Epithelial cell of esophagus (primary cell): Measurements from ENCODE around the gene THSD4.
A peak's percentile ranks its signal among the peaks of the same experiment; 100 is the strongest.

Experiments
- DNase-seq: peaks from one replicate; pipeline ENCODE4 v3.0.0; 2010; ENCODE audit warnings: low read depth
- H3K4me3 ChIP-seq: 2 replicates; pipeline ENCODE4 v1.5.1; 2011; ENCODE audit warnings: mild to moderate bottlenecking, low read length, control low read depth
- TF ChIP-seq, protein P1 (sequence below): IDR thresholded peaks from 2 replicates; pipeline ENCODE4 v1.5.1; 2011; ENCODE audit warnings: low read depth, mild to moderate bottlenecking, low read length, control low read depth, inconsistent platforms; ENCODE audit not compliant: insufficient read depth; ENCODE audit errors: missing control alignments

The THSD4 gene

DNA sequence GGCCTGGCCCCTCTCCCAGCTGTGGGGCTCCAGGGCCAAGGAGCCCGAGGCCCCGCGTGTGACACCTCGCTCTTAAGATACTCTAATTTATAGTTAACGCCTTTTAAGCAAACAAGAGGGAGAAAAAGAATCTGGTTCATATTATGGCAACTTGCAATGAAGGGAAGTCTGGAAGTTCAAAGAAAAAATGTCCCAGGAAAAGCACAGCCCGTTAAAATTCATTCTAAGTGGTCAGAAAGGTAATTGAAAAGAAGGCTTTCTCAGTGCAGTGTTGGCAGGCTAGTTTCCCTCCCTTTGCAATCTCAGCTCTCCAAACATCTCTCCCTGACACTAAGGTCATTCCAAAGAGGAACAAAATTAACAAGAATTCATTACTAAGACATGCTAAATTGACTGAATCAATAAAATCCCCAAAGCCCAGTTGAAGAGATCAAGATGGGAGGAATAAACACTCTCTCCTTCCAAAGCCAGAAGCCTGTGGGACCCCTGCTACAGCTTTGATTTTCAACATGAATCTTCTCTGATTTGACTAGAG is 339.3 kb downstream of the THSD4 start:
- DNase-seq, result no peak
- TF ChIP-seq, protein P1, sequence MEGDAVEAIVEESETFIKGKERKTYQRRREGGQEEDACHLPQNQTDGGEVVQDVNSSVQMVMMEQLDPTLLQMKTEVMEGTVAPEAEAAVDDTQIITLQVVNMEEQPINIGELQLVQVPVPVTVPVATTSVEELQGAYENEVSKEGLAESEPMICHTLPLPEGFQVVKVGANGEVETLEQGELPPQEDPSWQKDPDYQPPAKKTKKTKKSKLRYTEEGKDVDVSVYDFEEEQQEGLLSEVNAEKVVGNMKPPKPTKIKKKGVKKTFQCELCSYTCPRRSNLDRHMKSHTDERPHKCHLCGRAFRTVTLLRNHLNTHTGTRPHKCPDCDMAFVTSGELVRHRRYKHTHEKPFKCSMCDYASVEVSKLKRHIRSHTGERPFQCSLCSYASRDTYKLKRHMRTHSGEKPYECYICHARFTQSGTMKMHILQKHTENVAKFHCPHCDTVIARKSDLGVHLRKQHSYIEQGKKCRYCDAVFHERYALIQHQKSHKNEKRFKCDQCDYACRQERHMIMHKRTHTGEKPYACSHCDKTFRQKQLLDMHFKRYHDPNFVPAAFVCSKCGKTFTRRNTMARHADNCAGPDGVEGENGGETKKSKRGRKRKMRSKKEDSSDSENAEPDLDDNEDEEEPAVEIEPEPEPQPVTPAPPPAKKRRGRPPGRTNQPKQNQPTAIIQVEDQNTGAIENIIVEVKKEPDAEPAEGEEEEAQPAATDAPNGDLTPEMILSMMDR, result no peak
- no peak overlapping the region for H3K4me3 ChIP-seq

DNA sequence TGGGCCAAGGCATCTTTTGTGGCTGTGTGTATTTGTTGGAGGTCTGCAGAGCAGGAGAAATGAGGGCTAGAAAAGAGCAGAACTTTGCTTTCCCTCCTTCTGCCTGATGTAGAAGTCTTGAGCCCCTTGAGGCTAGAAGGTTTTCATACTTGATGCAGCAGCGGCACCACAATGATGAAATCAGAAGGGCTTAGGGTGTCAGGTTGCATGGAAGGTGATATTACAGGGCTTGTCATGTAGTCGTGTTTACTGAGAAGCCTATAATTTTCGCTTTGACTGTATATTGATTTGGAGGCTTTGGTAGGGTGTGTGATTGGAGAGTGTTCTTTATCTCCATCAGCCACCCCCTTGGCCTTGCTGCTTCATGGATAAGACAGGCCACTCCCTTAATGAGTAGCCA is 339.8 kb downstream of the THSD4 start:
- TF ChIP-seq, protein P1, result no peak
- DNase-seq, result peak; percentile 54
- H3K4me3 ChIP-seq, result no peak overlapping the region

DNA sequence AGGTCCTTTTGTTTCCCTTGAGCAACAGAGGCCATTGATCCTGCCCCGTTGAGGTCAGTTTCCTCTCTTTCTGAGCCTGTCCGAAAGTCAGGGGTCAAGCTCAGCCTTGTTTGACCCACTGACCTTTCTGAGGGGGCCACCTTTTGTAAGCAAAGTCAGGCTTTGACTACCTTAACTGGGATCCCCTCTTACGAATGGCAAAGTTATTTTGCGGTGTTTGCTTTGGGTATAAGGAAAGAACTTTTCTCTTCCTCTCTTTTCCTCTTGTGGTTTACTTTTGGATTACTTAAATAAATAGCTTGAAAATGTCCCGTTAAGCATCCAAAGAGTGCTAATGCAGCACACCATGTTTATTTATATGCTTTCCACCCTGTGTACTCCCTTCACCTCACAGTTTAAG is 340.6 kb downstream of the THSD4 start:
- TF ChIP-seq, protein P1, result no peak
- no peak overlapping the region for H3K4me3 ChIP-seq
- DNase-seq, result no peak

DNA sequence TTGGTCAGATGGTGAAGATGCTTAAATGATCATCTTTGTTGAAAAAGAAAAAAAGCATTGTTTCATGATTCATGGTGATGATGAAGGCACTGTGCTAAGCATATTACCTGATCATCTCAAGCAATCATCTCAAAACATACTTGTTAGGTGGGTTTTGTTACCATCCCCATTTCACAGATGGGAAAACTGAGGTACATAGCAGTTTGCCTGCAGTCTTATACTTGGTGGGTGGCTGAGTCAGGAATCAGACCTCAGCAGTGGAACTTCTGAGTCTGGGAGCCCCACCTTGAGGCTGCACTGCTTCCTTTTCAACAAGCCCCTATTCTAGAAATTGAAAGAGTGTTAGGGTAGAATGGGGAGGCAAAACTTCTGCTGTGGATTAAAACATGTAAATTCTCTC is 341.1 kb downstream of the THSD4 start:
- no peak for DNase-seq
- TF ChIP-seq, protein P1, result no peak
- no peak overlapping the region for H3K4me3 ChIP-seq

DNA sequence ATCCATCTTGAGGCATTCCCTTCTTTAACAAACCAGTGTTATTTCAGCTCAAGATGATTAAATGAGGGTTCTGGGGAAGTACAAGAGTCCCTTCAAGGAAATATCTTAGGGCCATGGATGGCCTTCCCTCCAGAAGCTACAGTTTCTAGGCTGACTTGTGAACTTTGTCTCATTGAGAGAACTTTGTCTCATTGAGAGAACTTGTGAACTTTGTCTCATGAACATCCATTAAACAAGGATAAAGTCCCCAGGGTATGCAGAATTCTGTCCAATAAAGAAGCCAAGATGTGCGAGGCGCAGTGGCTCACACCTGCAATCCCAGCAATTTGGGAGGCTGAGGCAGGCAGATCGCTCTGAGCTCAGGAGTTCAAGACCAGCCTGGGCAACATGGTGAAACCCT is 341.5 kb downstream of the THSD4 start:
- TF ChIP-seq, protein P1, result no peak
- H3K4me3 ChIP-seq, result no peak overlapping the region
- no peak for DNase-seq

DNA sequence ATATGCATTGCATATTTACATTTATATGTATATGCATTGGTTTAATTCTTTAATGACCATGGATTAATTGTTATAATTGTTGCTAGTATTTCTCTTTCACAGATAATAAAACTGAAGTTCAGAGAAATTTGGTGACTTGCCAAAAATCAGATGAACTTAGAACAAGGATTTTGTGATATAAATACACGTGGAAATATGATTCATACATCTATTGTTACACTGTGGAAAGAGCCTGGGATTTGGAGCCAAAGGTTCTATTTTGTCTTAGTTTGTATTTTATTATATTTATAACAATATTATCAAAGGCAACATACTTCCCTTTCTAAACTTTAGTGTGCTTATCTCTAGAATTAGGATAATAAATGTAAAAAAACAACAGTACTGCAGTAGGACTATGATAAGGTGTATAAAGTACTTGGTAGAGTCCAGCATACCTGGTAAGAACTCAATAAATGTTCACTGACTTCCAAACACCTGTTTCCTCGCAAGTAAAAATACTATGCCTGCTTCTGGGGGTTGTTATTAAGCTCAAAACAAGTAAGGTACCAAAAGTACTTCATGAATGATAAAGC is 342.9 kb downstream of the THSD4 start:
- no peak for DNase-seq
- no peak overlapping the region for H3K4me3 ChIP-seq
- TF ChIP-seq, protein P1, result no peak

DNA sequence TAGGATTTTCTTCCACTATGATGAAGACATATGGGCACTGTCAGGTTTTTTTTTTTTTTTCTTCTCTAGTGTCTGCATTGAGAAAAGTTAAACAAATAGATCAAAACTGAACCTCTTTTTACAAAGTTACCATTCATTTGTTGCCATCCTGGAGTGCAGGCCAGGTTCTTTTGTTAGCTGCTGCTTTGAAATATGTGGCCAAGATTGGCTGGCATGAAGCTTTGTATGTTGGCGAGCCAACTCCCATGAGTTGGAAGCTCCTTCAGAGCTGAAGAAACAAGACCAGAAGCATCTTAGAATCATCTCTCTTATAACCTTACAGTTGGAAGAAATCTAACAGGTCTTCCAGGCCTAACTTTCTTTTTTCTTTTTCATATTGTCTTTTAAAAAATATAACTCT is 346.5 kb downstream of the THSD4 start:
- TF ChIP-seq, protein P1, result no peak
- no peak overlapping the region for H3K4me3 ChIP-seq
- no peak for DNase-seq
